Cortex of kidney (tissue), 1 donor: ENCODE data around the gene ESR2.
"Not testable (repeated sequence)": the region's sequence is repeated elsewhere in the genome, so short reads cannot be mapped to it uniquely, and the experiment has no call there.

ENCODE experiments used
- DNase-seq: peaks from one replicate; lab custom pipeline; 2025; lab: John Stamatoyannopoulos, UW

Gene ESR2

GRCh38 chr14:64126548-64126947 is 167.6 kb downstream of the ESR2 start:
- no peak for DNase-seq

- no peak for DNase-seq
Measured at GRCh38 chr14:64125270-64125669, 168.9 kb downstream of the ESR2 start.

DNA sequence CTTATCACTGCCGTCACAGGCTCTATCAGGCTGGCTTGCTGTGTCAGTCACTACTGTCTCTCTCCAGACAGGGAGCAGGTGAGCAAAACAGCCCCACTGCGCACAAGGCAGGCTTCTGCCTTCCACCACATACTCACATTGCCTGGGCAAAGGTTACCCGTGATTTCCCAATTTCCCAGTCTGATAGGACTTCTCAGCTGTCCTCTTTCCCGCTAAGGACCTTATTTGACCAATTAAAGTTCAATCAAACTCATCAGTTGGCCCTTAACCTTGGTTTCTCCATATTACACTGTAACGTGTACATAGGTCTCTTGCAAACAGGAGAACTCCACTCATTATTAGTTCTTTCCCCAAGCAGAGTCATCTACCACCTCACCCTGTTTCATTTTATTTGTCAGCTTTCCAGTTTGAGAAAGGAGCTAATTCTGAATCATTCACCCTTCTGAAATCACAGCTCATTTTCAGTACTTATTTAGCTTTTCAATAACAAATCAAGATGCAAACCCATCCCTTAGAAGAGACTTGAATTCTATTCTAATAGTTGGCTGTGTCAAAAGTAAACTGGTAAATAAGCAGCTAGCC is 170.8 kb downstream of the ESR2 start:
- no peak for DNase-seq

- DNase-seq = no peak
Measured at GRCh38 chr14:64119980-64120379, 174.2 kb downstream of the ESR2 start.

DNA sequence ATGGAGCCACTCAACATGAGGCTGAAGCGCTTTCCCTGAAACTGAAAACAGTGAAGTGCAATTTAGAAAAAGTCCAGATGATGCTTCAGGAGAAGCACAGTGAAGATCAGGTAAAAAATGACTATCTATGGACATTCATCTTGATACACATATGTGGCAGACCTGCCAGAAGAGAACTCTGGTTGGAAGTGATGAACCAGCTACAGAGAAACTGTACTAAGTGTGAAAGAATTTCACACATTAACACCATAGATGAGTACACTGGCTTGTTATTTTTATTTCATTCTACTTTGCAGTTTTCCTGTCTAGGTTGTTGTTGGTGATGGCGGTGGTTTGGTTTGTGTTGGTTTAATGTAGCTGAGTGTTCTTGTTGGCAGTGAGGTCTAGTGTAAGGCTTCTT is 174.7 kb downstream of the ESR2 start:
- DNase-seq = no peak

GRCh38 chr14:64118892-64119291 is 175.3 kb downstream of the ESR2 start:
- DNase-seq = no peak

DNA sequence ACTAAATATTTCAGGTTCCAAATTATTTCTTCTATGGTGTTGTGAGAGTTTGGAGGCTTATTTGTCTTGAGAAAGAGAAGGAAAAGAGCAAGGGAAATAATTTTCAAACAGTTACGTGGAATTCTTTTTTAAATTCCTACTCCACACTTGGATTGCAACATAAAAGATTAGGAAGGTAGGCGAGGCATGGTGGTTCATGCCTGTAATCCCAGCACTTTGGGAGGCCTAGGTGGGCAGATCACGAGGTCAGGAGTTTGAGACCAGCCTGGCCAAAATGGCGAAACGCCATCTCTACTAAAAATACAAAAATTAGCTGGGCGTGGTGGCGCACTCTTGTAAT is 175.8 kb downstream of the ESR2 start:
- not testable (repeated sequence) for DNase-seq

DNA sequence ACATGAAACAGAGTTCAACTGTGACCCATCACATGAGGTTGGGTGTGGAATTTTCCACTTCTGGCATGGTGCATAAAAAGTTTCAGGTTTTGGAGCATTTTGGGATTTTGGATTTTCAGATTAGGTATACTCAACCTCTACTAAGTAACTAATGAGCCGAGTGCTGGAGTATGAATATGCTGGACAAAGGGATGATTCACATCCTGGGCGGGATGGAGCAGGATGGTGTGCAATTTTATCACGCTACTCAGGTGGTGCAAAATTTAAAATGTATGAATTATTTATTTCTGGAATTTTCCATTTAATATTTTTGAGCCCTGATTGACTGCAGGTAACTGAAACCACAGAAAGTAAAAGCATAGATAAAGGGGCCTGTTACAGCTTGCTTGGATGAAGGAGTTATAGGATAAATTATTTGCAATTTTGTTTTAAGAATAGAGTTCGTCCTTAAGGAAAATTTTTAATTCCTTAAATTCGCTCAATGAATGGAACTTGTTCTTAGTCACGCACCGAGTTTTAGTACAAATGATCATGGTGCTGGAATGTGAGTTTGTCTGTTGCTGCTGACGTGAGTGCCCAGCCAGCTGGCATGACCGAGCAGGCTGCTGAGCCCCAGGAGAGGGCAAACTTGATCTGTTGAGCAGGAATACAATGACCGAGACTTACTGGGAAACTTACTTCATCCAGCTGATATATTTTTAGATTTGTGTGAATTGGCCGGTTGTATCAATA is 176.3 kb downstream of the ESR2 start:
- DNase-seq = no peak

- no peak for DNase-seq
Measured at GRCh38 chr14:64115401-64115800, 178.8 kb downstream of the ESR2 start.

- DNase-seq = no peak
Measured at GRCh38 chr14:64114796-64115195, 179.4 kb downstream of the ESR2 start.

DNA sequence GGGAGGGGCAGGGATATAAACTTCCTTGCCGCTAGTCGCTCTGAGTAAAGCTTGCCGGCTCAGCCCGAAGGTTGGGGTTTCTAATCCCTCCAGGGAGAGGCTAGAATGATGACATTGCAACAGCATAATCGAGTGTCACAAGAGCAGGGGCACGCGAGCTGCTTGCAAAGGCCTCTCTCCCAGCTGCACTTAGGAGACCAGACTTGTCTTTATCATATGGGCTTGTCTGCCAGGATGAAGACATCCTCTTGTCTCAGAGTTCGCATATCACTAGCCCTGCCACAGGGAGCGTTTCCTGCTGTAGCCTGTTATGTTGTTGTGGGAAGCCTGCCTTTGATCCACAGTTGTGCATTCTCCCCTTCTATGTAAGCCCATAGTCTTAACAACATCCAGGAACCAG is 180.0 kb downstream of the ESR2 start:
- DNase-seq = no peak

GRCh38 chr14:64112867-64113678 is 181.1 kb downstream of the ESR2 start:
- DNase-seq = no peak

GRCh38 chr14:64110802-64111201 is 183.4 kb downstream of the ESR2 start:
- no peak for DNase-seq

GRCh38 chr14:64109819-64110554 is 184.2 kb downstream of the ESR2 start:
- no peak for DNase-seq

DNA sequence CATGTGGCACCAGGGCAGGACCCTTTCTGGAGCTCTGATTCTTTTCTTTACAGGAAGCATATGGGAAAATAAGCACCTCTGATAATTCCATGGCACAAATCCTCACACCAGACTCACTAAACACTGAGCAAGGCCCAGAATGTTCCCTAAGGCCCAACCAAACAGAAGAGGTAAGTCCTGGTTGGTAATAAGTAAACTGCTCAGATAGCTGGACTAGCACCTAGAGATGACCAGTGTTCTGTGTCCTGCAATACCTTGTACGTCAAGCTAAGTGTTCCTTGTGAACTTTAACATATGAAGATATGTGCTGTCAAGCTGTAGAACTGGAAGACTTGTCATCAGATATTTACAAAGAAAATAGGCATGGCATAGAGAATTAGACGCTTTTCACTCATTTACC is 186.7 kb downstream of the ESR2 start:
- no peak for DNase-seq

DNA sequence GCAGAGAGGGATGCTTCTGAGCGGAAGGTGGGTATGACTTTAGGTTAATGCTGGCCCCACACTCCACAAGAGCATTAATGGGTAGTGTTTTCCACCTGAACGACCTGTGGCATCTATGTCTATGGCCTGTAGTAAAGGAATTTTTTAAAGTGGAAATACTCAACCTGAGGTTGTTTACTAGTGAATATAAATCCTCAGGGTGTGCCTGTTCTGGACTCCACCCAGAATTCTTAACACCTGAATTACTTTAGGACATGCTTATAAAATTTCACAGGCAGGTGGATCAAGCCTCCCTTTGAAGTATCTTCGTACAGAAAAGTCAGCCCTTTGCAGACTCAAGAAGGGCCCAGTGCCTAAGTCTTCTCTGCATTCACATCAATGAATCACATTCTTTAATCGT is 196.1 kb downstream of the ESR2 start:
- DNase-seq = no peak

DNA sequence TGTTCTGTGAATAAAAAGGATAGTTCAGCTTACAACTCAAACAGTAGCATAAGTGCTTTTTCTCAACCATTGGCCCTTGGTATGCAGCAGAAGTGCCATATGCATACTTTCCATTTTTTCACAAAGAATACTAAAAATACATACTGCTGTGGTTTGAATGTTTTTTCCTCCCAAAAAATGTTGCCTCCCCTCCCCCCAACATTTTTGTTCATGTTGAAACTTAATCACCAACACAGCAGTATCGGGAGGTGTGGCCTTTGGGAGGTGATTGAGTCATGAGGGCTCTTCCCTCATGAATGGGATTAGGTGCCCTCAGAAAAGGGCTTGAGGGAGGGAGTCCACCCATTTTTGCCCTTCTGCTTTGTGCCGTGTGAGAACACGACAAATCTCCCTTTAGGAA is 198.6 kb downstream of the ESR2 start:
- DNase-seq = no peak

DNA sequence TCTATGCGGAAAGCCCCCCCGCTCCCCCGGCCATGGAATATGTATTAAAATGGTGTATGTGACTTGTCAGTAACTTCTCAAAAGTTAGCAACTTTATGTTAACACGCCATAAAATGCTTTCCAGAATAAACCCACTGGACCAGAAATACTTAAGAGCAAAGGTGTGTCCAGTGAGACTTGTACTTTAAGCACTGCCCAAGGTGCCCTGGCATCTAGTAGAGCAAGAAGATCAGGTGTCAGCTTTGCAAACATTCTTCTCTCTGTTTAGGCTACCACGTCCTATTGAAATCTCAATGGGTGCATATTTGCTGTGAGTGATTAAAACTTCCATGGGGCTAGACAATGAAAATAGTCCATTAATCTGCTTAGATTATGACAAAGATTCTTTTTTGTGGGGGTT is 201.2 kb downstream of the ESR2 start:
- no peak for DNase-seq

GRCh38 chr14:64092338-64092737 is 201.8 kb downstream of the ESR2 start:
- DNase-seq = no peak

DNA sequence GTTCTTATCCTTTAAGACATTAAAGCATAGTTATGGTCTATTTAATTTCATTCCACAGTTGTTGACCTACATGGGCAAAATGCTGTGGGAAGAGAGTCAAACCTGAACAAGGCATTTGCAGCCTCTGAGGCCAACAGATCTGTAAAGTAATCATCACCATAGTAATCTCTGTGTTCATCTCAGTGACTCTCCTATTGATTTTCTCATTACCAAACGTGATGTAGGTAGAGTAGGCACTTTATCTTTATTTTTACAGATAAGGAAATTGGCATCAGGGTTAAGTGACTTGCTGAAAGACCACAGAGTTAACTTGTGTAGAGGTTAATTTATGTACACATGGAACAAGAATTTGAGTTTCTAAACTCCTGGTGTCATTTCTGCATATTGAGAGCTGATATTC is 203.0 kb downstream of the ESR2 start:
- DNase-seq = no peak

GRCh38 chr14:64089920-64090319 is 204.3 kb downstream of the ESR2 start:
- DNase-seq = no peak

GRCh38 chr14:64088647-64088964 is 205.6 kb downstream of the ESR2 start:
- DNase-seq = no peak

DNA sequence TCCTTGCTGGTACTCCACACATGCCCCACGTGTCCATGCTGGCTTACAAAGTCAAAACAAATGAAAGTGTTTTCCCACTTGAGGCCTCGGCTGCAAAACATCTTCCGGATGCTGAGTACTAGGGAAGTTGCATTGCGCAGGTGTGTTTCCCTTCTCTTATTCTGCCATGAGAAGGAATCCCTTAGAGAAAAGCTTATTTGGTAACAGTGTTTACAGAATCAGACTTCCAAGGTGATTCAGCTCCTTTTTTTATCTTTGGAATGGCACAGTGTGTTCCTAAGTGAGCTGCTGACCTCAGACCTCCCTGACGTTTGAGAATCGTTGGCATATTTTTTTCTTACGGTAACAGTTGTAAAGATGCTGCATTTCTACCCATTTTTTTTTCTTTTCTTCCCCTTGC is 211.3 kb downstream of the ESR2 start:
- DNase-seq = no peak
